ENCODE results near the gene WDR1. TPM values are rescaled to one million over a fixed set of nuclear protein-coding genes. Genes with fewer than 3 reads are reported as not detected.

WDR1 gene
- total RNA-seq, 1 experiment from 2014 or later: 367 TPM

- no peak overlapping the region for H3K23ac ChIP-seq (ENCODE audit: insufficient read length, low read depth, low read length)
- no peaks in the 10 kb centered on the region for H3K9me3 ChIP-seq (ENCODE audit: control insufficient read depth, low read depth, low read length)
- no peak overlapping the region for H3K56ac ChIP-seq (ENCODE audit: insufficient read length, low read depth, low read length)
- WGBS (ENCODE audit: extremely low coverage, insufficient read length, low lambda C conversion rate): no CpG with 5 or more reads among the region's 38 CpGs
- no peak overlapping the region; a peak in 1 of 7 replicates for H3K27ac Mint-ChIP-seq
- no peak for DNase-seq
- no peak overlapping the region for H3T11ph ChIP-seq (ENCODE audit: low read length)
- H3K27ac ChIP-seq (ENCODE audit: insufficient read length, low read depth, low read length): no peak overlapping the region
- no peak overlapping the region for H2AFZ ChIP-seq (ENCODE audit: low read length)
- no peak overlapping the region for H4K8ac ChIP-seq (replicated peaks; ENCODE audit: insufficient read length, low read depth, low read length)
- no peak overlapping the region for H4K91ac ChIP-seq (ENCODE audit: insufficient read length, low read depth, low read length)
- no peak overlapping the region for H2BK120ac ChIP-seq (ENCODE audit: low read depth, low read length, poor library complexity, severe bottlenecking)
- H2BK15ac ChIP-seq (ENCODE audit: low read depth, low read length): no peak overlapping the region
- no peak overlapping the region for H3K4me3 Mint-ChIP-seq
- H3K27me3 ChIP-seq (ENCODE audit: insufficient read depth, low read length): no peaks in the 10 kb centered on the region
- H2BK20ac ChIP-seq (ENCODE audit: low read depth, low read length, poor library complexity, severe bottlenecking): no peak overlapping the region
- H3K23me2 ChIP-seq (ENCODE audit: insufficient read length, low read depth, low read length, poor library complexity, severe bottlenecking): no peaks in the 10 kb centered on the region
- H3K36me3 Mint-ChIP-seq (ENCODE audit: insufficient read depth in 1 of 3, low read depth in 3 of 3): peaks cover 40 to 97% (median 95%) of the 10 kb centered on the region in 3 experiments; a peak in 6 of 7 replicates
- H3K18ac ChIP-seq (ENCODE audit: insufficient read length, low read depth, low read length): no peak overlapping the region
- H3K4me2 ChIP-seq (ENCODE audit: insufficient read depth, insufficient read length, low read length): no peak overlapping the region
- H3K4ac ChIP-seq (ENCODE audit: low read depth, low read length): no peak overlapping the region
- H3K4me1 Mint-ChIP-seq: no peaks in the 10 kb centered on the region
- TF ChIP-seq CTCF (conservative IDR thresholded peaks at IDR 0.05): no peak
- H4K20me1 ChIP-seq (ENCODE audit: control insufficient read depth, insufficient read depth, insufficient read length): peaks cover 3% of the 10 kb centered on the region
- no peaks in the 10 kb centered on the region for H3K9me3 Mint-ChIP-seq
- no peak overlapping the region for H4K5ac ChIP-seq (ENCODE audit: insufficient read length, low read depth, low read length)
- H3K27me3 Mint-ChIP-seq (ENCODE audit: low read depth): no peaks in the 10 kb centered on the region; the same call in 1 of the 2 replicates
- no peaks in the 10 kb centered on the region for H3K4me1 ChIP-seq (ENCODE audit: insufficient read depth, low read length)
- no peak overlapping the region for H3K14ac ChIP-seq (ENCODE audit: insufficient read depth, low read length)
- no peak overlapping the region for H2BK5ac ChIP-seq (ENCODE audit: insufficient read length, low read length)
- no peaks in the 10 kb centered on the region for H3K79me2 ChIP-seq (ENCODE audit: insufficient read depth, low read length)
- no peak overlapping the region for H2AK5ac ChIP-seq (ENCODE audit: insufficient read length, low read length)
- no peaks in the 10 kb centered on the region for H3K79me1 ChIP-seq (ENCODE audit: insufficient read depth, low read depth, low read length, poor library complexity, severe bottlenecking)
- H2BK12ac ChIP-seq (ENCODE audit: insufficient read length, low read depth, low read length): no peak overlapping the region
- H3K9ac ChIP-seq (ENCODE audit: extremely low read depth, insufficient read length, low read length): no peak overlapping the region
These were observed 38.9 kb downstream of the WDR1 start for GRCh38 chr4:10077483-10078335.

Data from H9 (cell line).